GM21619 (cell line): ENCODE measurements around the gene NF2.

ENCODE experiments used
- ATAC-seq: cut with Tn5 transposase; IDR thresholded peaks from one replicate; pipeline ENCODE4 v1.9.1; 2021; ENCODE audit not compliant: unreplicated experiment

Gene NF2

GRCh38 chr22:29700900-29701154, 97.4 kb downstream of the NF2 start:
- ATAC-seq = no peak

- ATAC-seq = no peak
Measured at GRCh38 chr22:29701155-29701999, 97.9 kb downstream of the NF2 start.

GRCh38 chr22:29702000-29702930, 98.8 kb downstream of the NF2 start:
- ATAC-seq = no peak

GRCh38 chr22:29702931-29703501, 99.6 kb downstream of the NF2 start:
- ATAC-seq = no peak

GRCh38 chr22:29703569-29704195, 100.2 kb downstream of the NF2 start:
- no peak for ATAC-seq

GRCh38 chr22:29704528-29705285, 101.3 kb downstream of the NF2 start:
- no peak for ATAC-seq

- ATAC-seq = no peak
Measured at GRCh38 chr22:29705651-29706050, 102.2 kb downstream of the NF2 start.

GRCh38 chr22:29706486-29706885, 103.1 kb downstream of the NF2 start:
- no peak for ATAC-seq

GRCh38 chr22:29707010-29707409, 103.6 kb downstream of the NF2 start:
- ATAC-seq = no peak

- no peak for ATAC-seq
Measured at GRCh38 chr22:29707471-29707870, 104.0 kb downstream of the NF2 start.

- ATAC-seq = no peak
Measured at GRCh38 chr22:29710193-29710592, 106.8 kb downstream of the NF2 start.

- ATAC-seq = no peak
Measured at GRCh38 chr22:29710922-29711593, 107.6 kb downstream of the NF2 start.

- ATAC-seq = no peak
Measured at GRCh38 chr22:29712119-29712518, 108.7 kb downstream of the NF2 start.

GRCh38 chr22:29713156-29713727, 109.8 kb downstream of the NF2 start:
- ATAC-seq = no peak

- ATAC-seq = no peak
Measured at GRCh38 chr22:29715240-29715639, 111.8 kb downstream of the NF2 start.

- no peak for ATAC-seq
Measured at GRCh38 chr22:29715705-29716104, 112.3 kb downstream of the NF2 start.

- no peak for ATAC-seq
Measured at GRCh38 chr22:29716814-29717545, 113.5 kb downstream of the NF2 start.

GRCh38 chr22:29717789-29718188, 114.4 kb downstream of the NF2 start:
- no peak for ATAC-seq
